GM18508 (cell line): ENCODE data around the gene HDAC2.
"Not testable (repeated sequence)": the region's sequence is repeated elsewhere in the genome, so short reads cannot be mapped to it uniquely, and the experiment has no call there.

Experiments used
- ATAC-seq: cut with Tn5 transposase; IDR thresholded peaks from one replicate; pipeline ENCODE4 v1.9.1; 2021; ENCODE audit warnings: moderate number of reproducible peaks; ENCODE audit not compliant: insufficient read depth, unreplicated experiment

Gene HDAC2

DNA sequence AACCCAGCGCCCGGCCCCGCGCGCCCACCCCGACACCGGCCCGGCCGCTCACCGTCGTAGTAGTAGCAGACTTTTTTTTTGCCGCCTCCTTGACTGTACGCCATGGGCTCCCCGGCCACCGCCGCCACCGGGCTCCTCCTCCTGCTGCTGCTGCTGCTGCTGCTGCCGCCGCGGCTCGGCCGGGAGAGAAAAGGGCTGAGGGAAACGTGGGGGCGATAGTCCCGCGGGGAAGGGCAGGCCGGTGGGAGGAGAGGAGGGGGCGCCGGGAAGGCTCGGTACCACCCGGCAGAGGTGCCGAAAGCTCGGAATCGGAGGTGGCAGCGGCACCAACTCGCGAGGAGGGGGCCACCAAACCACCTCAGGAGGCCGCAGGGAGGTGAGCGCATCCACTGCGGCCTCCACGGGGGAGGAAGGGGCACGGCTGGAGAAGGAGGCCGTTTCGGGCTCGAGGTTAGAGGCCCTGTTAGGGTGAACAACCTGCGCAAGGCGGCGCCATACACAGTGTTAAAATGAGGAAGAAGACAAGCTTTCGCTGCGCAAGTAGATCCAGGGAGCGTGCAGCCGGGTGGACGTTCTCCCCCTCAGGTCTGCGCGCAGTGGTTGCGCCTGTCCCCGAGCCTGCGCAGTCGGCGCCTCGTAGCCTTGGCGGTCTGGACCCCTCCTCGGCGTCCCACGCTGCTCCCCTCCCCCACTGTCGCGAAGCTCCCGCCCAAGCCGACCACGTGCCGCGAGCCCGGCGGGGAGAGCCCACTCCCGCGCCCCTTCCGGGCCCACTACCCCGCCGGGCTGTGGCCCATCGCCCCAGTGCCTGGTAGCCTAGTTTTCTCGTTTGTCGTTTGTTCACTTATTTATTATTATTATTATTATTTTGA is at the start of gene HDAC2:
Gene HDAC2, minus strand, starts transcription at position 344 of the 872 bp plus-strand sequence. Its CDS starts 240 bp downstream, at position 104.
- ATAC-seq, result peak; percentile 78

DNA sequence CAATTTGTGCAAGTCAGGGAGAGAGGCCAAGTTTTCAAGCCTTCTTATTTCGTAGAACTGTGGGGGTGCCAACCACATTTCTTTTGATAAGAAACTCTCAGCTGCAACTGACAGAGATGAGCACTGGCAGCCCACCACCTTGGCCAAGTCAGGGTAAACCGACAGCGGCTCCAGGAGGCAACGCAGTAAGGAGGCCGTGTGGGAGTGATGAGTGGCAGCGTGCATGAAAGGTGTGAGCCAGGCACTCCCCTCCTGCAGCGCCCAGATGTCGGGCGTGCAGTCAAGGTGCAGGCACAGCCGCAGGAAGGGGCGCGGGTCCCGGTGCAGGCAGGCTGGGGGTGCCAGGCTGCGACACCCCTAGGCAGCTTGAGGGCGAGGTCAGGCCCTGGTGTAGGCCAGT is 49.2 kb upstream of the HDAC2 start:
- ATAC-seq, result no peak

DNA sequence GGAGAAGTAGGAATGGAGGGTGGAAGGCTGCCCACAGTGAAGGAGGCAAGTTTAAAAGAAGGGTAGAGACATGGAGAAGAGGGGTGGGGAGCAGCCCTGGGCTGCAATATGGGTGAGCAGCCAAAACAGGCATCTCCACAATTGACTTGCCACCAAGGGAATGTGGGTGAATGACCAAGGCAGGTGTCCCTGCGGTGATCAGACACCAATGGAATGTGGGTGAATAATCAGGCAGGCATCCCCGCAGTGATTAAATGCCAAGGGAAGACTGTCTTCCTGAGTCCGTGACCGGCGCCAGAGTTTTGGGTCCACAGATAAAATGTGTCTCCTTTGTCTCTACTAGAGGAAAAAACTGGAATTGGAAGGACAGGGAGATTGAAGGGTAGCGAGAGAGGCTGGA is 46.2 kb upstream of the HDAC2 start:
- ATAC-seq, result not testable (repeated sequence)

DNA sequence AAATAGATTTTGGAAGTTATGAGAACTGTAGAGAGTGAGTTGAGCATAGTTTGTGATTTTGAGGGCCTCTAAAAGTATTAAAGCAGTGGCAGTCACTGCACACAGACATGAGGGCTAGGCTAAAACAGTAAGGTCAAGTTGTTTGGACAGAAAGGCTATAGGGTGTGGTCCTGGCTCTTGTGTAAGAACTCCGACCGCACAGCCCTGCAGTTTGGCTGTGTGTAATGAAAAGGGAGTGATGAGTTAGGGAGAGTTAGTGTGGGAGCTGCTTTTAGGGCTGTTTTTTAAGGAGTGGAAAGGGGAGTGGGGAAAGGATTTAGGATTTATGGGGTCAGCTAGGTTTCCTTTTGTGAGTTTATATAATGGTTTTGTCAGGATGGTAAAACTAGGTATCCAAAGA is 43.2 kb upstream of the HDAC2 start:
- not testable (repeated sequence) for ATAC-seq

DNA sequence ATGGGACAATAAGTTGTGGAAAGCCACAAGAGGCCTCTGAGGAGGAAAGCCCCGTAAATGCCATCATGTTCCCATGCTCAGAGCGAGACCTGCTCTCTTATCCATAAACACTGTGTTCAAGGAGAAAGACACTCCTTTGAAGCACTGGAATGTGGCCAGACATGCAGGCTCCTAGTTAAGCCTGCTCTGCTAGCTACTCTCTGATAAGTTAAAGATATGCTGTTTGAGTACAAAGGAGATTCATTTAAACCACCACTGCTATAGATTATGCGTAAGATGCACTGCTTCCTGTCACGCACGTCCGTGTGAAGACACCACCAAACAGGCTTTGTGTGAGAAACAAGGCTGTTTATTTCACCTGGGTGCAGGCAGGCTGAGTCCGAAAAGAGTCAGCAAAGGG is 40.5 kb upstream of the HDAC2 start:
- not testable (repeated sequence) for ATAC-seq

DNA sequence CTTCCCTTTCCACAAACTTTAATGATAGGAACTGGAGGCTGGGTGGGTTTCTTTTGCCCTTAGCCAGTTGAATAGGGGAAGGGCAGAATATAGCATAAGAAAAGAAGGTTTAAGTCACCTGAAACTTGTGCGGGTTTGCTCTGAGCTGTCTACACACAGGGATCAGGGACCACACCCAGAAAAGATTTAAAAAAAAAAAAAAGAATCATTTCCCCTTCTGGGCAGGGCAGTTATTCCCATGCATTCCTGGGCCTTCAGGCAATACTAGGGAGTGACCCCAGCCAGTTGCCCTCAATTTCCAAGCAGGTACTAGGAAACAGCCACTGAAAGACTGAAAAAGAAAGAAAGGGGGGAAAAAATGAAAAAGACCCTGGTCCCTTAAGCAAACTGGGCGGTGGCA is 39.6 kb upstream of the HDAC2 start:
- ATAC-seq, result no peak

DNA sequence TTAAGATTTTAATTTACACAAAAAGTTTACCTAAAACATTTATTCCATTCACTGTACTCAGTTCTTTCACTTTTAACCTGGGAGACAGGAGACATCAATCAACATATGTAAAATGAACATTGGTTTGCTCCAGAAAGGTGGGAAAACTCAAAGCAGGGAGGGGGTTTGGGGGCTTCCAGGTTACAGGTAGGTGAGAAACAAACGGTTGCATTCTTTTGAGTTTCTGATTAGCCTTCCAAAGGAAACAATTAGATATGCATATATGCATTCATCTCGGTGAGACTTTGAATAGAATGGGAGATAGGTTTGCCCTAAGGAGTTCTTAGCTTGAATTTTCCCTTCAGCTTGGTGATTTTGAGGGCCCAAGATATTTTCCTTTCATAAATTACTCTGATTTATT is 38.2 kb upstream of the HDAC2 start:
- no peak for ATAC-seq

DNA sequence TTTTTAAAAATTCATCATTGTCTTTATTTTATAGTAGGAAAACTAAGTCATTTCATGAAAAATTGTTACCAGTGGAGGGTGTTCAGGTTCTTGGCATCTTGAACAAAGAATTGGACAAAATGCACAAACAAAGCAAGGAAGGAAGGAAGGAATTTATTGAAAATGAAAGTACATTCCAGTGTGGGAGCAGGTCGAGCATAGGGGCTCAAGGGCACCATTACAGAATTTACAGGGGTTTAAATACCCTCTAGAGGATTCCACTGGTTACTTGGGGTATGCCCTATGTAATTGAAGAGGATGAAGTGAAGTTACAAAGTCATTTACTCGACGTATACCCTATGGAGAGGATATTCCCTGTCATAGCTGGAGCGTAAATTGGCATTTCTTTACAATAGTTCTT is 37.4 kb upstream of the HDAC2 start:
- no peak for ATAC-seq

DNA sequence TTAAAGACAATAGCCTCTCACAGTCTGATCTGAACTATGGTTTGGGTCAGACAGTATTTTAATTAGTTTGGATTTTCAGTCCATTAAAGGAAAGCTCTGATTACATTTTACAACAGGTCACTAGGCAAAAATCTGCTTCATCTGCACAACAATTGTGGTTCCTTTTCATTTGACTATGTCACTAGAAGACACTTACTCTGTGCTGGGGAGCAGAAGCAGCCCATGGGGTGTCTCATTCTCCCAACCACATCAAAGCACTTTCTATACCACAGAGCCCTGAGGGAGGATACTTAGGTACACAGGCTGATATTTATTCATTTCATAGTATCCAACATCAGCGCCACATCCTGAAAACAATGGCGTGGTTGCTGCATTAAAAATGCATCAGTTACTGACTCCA is 36.6 kb upstream of the HDAC2 start:
- ATAC-seq, result no peak

DNA sequence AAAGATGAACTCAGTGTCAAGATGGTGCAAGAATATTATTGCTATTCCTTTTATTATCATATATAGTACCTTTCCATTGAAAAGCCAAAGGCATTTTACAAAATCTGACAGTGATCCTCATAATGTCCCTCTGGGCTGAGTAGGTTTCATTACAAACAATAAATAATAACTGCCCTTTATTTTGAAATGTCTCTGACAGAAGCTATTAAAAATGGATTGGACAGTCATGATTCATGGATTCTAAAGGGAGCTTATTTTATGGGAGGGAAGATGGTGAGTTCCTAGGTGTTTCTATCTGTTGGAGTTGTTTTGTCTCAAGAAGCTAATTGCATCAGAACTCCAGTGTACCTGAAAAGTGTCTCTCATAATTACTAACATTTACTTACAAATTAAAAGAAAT is 30.4 kb upstream of the HDAC2 start:
- ATAC-seq, result no peak

DNA sequence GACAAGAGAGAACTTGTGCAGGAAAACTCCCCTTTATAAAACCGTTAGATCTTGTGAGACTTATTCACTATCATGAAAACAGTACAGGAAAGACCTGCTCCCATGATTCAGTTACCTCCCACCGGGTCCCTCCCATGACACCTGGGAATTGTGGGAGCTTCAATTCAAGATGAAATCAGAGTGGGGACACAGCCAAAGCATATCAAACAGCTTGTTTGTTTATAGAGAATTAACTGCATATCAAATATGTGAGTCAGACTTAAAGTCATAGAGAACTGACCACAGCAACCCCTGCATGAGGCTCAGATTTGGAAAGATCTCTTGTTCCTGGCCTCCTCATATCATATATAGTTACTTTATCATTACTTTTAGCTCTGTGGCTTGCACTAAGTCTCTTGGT is 29.1 kb upstream of the HDAC2 start:
- ATAC-seq, result no peak

DNA sequence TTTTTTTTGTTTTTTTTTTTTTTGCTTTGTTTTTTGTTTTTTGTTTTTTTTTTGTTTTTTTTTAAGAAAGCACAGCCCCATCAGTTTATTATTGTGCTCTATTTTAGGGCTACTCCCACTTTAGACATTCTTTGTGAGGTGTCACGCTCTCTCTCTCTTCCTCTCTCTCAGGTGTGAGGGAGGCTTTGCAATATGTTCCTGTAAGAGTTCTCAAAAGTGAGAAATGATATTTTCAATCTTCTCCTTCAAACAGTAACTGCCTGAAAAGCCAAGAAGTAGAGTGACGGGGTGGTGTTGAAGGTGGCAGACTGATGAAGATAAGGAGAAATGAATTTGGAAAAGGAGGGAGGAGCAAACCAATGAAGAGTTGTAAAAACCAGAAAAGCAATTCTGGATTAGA is 28.3 kb upstream of the HDAC2 start:
- ATAC-seq, result no peak

DNA sequence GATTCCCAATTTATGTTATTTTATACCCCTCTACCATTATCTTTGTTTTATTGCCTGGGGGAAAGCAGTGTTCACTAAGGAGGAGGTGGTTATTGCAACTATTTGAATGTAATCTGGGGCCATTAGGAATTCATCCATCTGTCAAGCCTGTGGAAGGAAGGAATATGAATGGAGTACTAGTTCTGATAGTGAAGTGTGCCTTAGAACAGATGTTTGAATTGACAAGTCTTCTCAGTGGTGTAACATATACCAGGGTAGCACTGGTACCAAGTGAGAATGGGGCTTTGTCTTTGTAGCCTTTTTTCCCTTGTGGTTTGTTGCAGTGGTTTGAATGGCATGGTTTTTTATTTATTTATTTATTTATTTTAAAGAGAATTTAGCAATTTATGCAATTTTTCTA is 27.9 kb upstream of the HDAC2 start:
- no peak for ATAC-seq

DNA sequence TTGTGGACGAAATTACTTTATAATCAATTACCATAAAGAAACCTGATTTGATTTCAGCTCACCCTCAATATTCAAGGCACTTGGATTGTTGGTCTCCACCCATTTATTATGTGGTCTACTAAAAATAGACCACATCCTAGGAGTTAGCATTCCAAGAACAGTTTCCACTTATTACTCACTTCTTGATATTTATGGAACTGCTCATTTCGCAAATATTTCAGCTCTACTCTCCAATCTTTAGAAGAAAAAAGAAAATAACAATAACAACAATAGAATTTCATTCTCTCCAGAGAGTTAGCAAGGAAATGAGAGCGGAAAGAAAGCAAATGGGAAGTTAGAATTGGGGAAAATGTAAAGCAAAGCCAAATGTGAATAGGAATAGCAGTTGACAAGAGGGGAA is 26.2 kb upstream of the HDAC2 start:
- ATAC-seq, result no peak

DNA sequence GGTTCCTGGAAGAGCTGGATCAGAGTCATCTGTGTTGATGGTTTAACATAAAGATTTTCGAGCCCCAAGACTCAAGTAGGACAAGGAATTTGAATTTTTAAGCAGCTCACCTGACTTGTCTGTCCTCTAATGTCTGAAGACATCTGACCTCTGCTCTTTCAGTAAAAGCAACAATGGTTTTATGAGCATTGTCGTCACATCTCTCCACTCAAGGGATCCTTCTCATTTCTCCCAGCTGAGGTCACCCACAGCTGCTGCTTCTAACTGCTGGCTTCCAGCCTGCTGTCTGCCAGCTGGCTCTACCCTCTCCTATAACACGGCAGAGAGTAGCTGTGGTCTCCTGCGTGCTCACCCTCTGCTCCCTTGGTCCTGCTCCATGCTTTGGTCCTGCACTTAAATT is 24.7 kb upstream of the HDAC2 start:
- ATAC-seq, result no peak

DNA sequence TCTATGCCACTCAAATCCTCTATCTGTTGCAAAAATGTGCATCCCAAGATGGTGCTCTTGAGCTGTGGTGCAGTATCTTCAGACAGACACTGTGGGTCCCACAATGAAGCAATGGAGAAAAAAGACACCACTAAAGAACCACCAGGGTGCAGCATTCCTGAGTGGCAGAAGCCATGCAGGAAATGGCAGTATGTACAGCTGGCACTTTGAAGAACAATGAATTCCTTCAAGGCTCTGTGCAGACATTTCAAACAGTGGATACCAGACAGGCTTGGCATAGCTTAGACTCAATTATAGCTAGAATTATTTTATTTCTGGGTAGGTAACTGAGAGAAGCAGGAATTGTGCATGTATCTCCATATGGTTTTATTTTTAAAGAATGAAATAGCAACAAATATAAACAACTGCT is 24.0 kb upstream of the HDAC2 start:
- peak; percentile 85 for ATAC-seq

DNA sequence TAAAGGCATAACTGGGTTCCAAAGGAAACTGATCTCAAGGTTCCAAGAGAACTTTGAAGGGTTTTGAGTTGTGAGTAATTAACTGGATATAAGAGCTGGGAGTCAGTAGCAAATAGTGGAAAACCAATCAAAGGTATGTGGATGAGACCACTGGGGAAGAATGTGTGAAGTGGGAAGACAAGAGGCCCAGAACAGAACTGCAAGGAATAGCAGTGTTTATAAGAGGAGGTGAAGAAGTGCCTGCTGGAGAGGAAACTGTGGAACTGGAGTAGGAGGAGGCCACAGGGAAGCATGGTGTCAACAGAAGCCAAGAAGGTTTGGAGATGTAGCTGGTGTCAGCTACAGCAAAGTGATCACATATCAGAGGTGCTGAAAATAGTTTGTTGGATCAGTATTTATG is 18.7 kb upstream of the HDAC2 start:
- no peak for ATAC-seq

DNA sequence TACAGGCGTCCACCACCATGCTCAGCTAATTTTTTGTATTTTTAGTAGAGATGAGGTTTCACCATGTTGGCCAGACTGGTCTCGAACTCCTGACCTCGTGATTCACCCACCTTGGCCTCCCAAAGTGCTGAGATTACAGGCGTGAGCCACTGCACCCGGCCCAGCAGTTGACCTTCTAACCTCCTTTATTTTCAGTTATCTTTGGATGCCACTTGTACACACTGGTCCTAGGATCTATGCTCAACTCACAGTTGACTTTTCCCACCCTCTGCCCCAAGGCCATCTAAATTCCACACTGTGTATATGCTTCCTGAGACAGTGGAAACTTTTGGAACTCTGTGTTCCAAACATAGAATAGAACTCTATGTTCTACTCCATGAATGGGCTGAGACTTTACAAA is 11.7 kb upstream of the HDAC2 start:
- not testable (repeated sequence) for ATAC-seq

DNA sequence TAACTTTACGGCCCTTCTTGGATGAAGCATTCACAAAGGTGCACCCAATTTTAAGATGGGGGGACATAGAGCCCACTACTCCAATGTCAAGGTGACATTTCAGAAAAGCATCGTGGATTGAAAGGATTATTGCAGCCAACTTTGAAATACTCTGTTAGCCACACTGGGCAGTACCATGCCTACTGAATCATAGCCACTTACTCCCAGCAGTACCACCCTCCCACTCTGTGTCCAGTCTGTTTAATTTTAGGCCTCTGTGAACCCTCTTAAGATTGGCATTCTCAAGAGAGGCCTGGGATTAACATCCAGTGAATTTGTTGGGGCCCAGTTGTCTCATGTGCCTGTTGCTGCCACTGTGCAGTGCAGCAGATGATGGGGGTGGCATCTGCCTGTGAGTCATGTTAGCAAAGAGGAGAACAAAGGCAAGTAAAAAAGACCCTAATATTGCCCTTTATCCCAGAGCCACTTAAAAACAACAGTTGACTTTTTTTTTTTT is 11.2 kb upstream of the HDAC2 start:
- no peak for ATAC-seq

DNA sequence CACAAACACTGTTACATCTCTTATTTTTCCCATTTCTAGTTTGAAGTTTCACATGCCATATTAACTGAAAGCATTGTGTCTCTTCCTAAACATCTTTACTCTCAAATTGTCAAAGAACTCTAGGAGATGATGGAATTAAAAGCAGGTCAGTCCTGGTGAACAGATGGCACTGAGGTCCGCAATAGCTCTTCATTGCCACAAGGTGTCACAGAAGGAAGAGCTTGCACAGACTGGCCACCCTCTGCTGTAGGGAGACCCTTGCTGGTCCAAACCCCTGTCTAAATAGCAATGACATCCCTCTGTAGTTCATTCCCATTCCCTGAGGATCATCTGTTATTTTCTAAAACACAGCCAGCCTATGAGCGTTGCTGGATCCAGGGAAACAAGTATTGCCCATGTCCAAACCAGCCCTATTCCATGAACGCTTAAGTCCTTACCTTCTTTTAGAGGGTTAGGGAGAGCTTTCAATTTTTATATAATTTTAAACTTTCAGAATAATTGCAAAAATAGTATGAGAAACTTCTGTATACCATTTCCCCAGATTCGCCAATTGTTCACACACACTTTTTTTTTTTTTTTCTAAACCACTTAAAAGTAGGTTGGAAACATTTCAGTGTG is 10.1 kb upstream of the HDAC2 start:
- peak; percentile 50 for ATAC-seq

DNA sequence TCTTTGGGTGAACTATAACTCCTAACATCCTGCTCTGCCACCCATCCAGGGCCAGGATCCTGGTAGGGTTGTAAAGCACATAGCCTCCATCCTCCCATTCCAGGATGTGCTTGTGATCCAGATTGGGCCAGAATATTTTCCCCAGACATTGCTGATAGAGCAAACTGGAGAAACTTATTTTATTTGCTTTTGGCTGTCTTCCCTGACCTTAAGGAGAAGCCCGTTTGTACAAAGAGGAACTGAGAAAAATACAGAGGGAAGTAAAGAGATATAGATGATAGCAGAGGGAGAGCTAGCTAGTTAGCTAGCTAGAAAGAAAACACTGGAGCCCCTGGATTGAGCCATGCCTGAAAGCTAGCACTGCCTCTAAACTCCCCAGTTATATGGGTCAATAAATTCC is 9.0 kb upstream of the HDAC2 start:
- ATAC-seq, result no peak
